Ishikawa (cell line): ENCODE results near the gene PEX12.

Experiments used
- CEBPB ChIP-seq: IDR thresholded peaks from 2 replicates; pipeline ENCODE4 v1.6.1; 2012
- CREB1 ChIP-seq: IDR thresholded peaks from 2 replicates; pipeline ENCODE4 v1.6.1; 2012; ENCODE audit warnings: low read depth
- EGR1 ChIP-seq: IDR thresholded peaks from 2 replicates; pipeline ENCODE4 v1.6.1; 2012
- EP300 ChIP-seq: IDR thresholded peaks from 2 replicates; pipeline ENCODE4 v1.6.1; 2012; ENCODE audit warnings: borderline replicate concordance
- FOXM1 ChIP-seq: IDR thresholded peaks from 2 replicates; pipeline ENCODE4 v1.6.1; 2012; ENCODE audit warnings: low read depth, borderline replicate concordance
- MAX ChIP-seq: IDR thresholded peaks from 2 replicates; pipeline ENCODE4 v1.6.1; 2012
- NFIC ChIP-seq: IDR thresholded peaks from 2 replicates; pipeline ENCODE4 v1.6.1; 2012
- RAD21 ChIP-seq: IDR thresholded peaks from 2 replicates; pipeline ENCODE4 v1.6.1; 2012; ENCODE audit warnings: low read depth
- TAF1 ChIP-seq: IDR thresholded peaks from 2 replicates; pipeline ENCODE4 v1.6.1; 2012; ENCODE audit warnings: low read depth, mild to moderate bottlenecking
- TCF12 ChIP-seq: IDR thresholded peaks from 2 replicates; pipeline ENCODE4 v1.6.1; 2012; ENCODE audit warnings: low read depth
- TEAD4 ChIP-seq: IDR thresholded peaks from 2 replicates; pipeline ENCODE4 v1.6.1; 2012
- YY1 ChIP-seq: IDR thresholded peaks from 2 replicates; pipeline ENCODE4 v1.6.1; 2012; ENCODE audit warnings: low read depth
- ZBTB7A ChIP-seq: IDR thresholded peaks from 2 replicates; pipeline ENCODE4 v1.6.1; 2012; ENCODE audit warnings: low read depth
- TF ChIP-seq, protein P1 (sequence below): IDR thresholded peaks from 2 replicates; pipeline ENCODE4 v1.6.1; 2012
- TF ChIP-seq, protein P2 (sequence below): IDR thresholded peaks from 2 replicates; pipeline ENCODE4 v1.6.1; 2012; ENCODE audit warnings: low read depth, mild to moderate bottlenecking

PEX12 gene

DNA sequence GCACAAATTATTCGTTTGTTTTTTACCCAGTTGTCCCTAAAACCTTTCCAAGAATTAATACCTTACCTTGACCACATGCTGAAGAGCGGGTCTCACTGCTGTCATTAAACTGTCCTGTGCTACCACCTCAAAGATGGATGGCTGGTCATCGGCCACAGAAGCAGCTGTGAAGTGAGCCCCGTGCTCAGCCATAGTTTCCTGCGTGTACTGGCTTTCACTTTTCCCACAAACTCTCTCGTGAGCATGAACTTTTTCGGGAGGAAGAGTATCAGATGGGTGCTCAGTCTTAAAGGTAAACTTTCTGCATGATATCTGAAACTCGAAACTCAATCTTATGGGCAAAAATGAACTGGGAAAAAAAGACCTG lies 558 bp downstream of the PEX12 start:
- no peak for TF ChIP-seq EP300
- TF ChIP-seq EGR1 = no peak
- no peak for TF ChIP-seq YY1
- TF ChIP-seq, protein P1, sequence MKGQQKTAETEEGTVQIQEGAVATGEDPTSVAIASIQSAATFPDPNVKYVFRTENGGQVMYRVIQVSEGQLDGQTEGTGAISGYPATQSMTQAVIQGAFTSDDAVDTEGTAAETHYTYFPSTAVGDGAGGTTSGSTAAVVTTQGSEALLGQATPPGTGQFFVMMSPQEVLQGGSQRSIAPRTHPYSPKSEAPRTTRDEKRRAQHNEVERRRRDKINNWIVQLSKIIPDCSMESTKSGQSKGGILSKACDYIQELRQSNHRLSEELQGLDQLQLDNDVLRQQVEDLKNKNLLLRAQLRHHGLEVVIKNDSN = no peak
- no peak for TF ChIP-seq FOXM1
- TF ChIP-seq TEAD4 = no peak
- TF ChIP-seq, protein P2, sequence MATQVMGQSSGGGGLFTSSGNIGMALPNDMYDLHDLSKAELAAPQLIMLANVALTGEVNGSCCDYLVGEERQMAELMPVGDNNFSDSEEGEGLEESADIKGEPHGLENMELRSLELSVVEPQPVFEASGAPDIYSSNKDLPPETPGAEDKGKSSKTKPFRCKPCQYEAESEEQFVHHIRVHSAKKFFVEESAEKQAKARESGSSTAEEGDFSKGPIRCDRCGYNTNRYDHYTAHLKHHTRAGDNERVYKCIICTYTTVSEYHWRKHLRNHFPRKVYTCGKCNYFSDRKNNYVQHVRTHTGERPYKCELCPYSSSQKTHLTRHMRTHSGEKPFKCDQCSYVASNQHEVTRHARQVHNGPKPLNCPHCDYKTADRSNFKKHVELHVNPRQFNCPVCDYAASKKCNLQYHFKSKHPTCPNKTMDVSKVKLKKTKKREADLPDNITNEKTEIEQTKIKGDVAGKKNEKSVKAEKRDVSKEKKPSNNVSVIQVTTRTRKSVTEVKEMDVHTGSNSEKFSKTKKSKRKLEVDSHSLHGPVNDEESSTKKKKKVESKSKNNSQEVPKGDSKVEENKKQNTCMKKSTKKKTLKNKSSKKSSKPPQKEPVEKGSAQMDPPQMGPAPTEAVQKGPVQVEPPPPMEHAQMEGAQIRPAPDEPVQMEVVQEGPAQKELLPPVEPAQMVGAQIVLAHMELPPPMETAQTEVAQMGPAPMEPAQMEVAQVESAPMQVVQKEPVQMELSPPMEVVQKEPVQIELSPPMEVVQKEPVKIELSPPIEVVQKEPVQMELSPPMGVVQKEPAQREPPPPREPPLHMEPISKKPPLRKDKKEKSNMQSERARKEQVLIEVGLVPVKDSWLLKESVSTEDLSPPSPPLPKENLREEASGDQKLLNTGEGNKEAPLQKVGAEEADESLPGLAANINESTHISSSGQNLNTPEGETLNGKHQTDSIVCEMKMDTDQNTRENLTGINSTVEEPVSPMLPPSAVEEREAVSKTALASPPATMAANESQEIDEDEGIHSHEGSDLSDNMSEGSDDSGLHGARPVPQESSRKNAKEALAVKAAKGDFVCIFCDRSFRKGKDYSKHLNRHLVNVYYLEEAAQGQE = no peak
- TF ChIP-seq TCF12 = no peak
- no peak for TF ChIP-seq NFIC
- no peak for TF ChIP-seq TAF1
- no peak for TF ChIP-seq MAX
- TF ChIP-seq CREB1 = no peak
- no peak for TF ChIP-seq RAD21
- no peak for TF ChIP-seq ZBTB7A

DNA sequence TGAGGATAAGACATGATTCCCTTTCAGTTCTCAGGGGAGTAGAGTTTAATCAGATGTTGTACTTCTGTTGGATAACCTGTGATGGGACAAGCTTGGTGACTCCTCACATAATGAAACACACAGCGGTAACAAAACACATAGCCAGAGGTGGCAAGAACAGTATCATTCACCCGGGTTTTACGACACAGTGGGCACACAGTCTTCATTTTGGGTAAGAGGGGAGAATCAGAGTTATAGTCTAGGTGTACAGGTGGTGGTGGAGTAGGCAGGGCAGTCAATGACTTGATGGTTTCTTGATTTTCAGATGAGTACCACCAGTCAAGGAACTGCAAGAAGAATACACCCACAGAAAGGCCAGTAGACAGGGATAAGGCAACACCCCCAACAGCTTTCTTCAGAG lies 2.6 kb downstream of the PEX12 start:
- no peak for TF ChIP-seq CEBPB
- TF ChIP-seq, protein P1 = no peak
- no peak for TF ChIP-seq EGR1
- TF ChIP-seq CREB1 = no peak
- no peak for TF ChIP-seq NFIC
- no peak for TF ChIP-seq YY1
- TF ChIP-seq TEAD4 = no peak
- TF ChIP-seq, protein P2 = no peak

GRCh38 chr17:35569405-35569804 lies 9.0 kb downstream of the PEX12 start:
- TF ChIP-seq, protein P2 = no peak
- TF ChIP-seq RAD21 (no peak), TEAD4 (no peak), EP300 (no peak), ZBTB7A (no peak), TAF1 (no peak), FOXM1 (no peak), MAX (no peak), CEBPB (no peak), EGR1 (no peak), NFIC (no peak), CREB1 (no peak)
- TF ChIP-seq, protein P1 = no peak

DNA sequence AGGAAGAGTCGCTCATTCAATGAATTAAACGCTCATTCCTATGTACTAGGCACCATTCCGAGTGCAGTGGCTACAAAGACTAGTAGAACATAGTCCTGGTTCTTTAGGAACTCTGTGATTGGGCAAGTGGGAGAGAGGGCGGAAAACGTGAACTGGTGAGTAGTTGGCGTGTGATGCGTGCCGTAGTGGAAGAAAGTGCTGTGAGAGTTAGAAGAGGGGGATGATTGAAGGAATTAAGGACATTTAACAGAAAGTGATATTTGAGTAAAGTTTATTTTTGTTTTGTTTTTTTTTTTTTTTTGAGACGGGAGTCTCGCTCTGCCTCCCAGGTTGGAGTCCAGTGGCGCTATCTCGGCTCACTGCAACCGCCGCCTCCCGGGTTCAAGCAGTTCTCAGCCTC lies 9.8 kb downstream of the PEX12 start:
- TF ChIP-seq, protein P2 = no peak
- TF ChIP-seq TEAD4 (no peak), FOXM1 (no peak), YY1 (no peak), EGR1 (no peak), CEBPB (no peak), CREB1 (no peak), RAD21 (no peak), MAX (no peak), EP300 (no peak), TAF1 (no peak), NFIC (no peak), ZBTB7A (no peak)
- TF ChIP-seq, protein P1 = no peak
